Neural crest cell (in vitro differentiated cells): ENCODE data around the gene BAG3. TPM values are rescaled to one million over a fixed set of nuclear protein-coding genes. Genes with fewer than 3 reads are reported as not detected.
"Not testable (repeated sequence)": the region's sequence is repeated elsewhere in the genome, so short reads cannot be mapped to it uniquely, and the experiment has no call there.

Experiments
- DNase-seq: peaks from one replicate; pipeline ENCODE4 v3.0.0; 2021; ENCODE audit warnings: low read depth, mixed read lengths, low spot score
- H3K27ac Mint-ChIP-seq: one replicate; pipeline ENCODE4 v1.8.0; 2021; ENCODE audit warnings: mild to moderate bottlenecking, mixed read lengths; ENCODE audit not compliant: unreplicated experiment
- H3K27me3 Mint-ChIP-seq: 2 replicates; pipeline ENCODE4 v1.8.0; 2021; ENCODE audit warnings: low read depth, mild to moderate bottlenecking, mixed read lengths
- H3K36me3 Mint-ChIP-seq: 2 replicates; pipeline ENCODE4 v1.8.0; 2021; ENCODE audit warnings: low read depth, mild to moderate bottlenecking, mixed read lengths
- H3K4me1 Mint-ChIP-seq: 2 replicates; pipeline ENCODE4 v1.8.0; 2021; ENCODE audit warnings: mixed read lengths
- H3K4me3 Mint-ChIP-seq: one replicate; pipeline ENCODE4 v1.8.0; 2021; ENCODE audit warnings: mild to moderate bottlenecking, mixed read lengths
- H3K9me3 Mint-ChIP-seq: 2 replicates; pipeline ENCODE4 v1.8.0; 2021; ENCODE audit warnings: mixed read lengths
- CTCF ChIP-seq: fragments of 200-600 bp; sonication (generic); conservative IDR thresholded peaks from 2 replicates; pipeline ENCODE4 v1.5.0; 2021; ENCODE audit warnings: antibody characterized with exemption, mild to moderate bottlenecking
- total RNA-seq: library from RNA; stranded (reverse); gene quantifications from 2 replicates; pipeline ENCODE4 v1.2.1, GENCODE V29; 2021

Gene BAG3
- total RNA-seq, 1 donor from 2014 or later, result 22.3 TPM

DNA sequence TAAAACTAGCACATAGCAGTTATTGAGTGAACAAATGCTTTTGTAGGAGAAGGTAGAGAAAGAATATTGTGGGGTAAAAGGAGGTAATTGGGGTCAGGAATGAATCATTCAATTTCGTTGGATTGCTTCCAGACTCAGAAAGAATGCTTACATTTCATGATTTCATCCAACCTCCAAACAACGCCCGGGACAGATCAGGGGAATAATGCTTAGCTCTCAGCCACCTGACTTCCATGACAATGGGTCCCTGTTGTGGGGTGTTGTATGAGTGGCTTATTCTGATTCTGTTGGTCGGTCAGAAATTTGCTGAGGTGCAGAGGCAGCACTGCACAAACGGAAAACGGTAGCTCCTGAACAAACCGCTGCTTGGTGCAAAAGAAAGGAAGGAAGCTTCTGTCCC, 50.7 kb downstream of the BAG3 start:
- peaks cover 34% of the 10 kb centered on the region for H3K4me1 Mint-ChIP-seq
- H3K4me3 Mint-ChIP-seq, result no peak overlapping the region
- TF ChIP-seq CTCF, result no peak
- peaks cover 6% of the 10 kb centered on the region for H3K9me3 Mint-ChIP-seq
- no peak for DNase-seq
- peaks cover 2% of the 10 kb centered on the region for H3K36me3 Mint-ChIP-seq
- H3K27ac Mint-ChIP-seq, result no peak overlapping the region
- H3K27me3 Mint-ChIP-seq, result no peaks in the 10 kb centered on the region

GRCh38 chr10:119702583-119702982, 51.4 kb downstream of the BAG3 start:
- H3K4me3 Mint-ChIP-seq, result no peak overlapping the region
- no peak overlapping the region for H3K27ac Mint-ChIP-seq
- no peak for TF ChIP-seq CTCF
- H3K9me3 Mint-ChIP-seq, result peaks cover 12% of the 10 kb centered on the region
- no peaks in the 10 kb centered on the region for H3K27me3 Mint-ChIP-seq
- H3K36me3 Mint-ChIP-seq, result peaks cover 6% of the 10 kb centered on the region
- H3K4me1 Mint-ChIP-seq, result peaks cover 40% of the 10 kb centered on the region
- no peak for DNase-seq

- Mint-ChIP-seq H3K4me1 (peaks cover 43% of the 10 kb centered on the region), H3K27me3 (no peaks in the 10 kb centered on the region), H3K27ac (no peak overlapping the region), H3K36me3 (peaks cover 4% of the 10 kb centered on the region), H3K9me3 (peaks cover 12% of the 10 kb centered on the region), H3K4me3 (no peak overlapping the region)
- no peak for DNase-seq
- TF ChIP-seq CTCF, result no peak
These were observed 52.8 kb downstream of the BAG3 start for GRCh38 chr10:119703903-119704508.

DNA sequence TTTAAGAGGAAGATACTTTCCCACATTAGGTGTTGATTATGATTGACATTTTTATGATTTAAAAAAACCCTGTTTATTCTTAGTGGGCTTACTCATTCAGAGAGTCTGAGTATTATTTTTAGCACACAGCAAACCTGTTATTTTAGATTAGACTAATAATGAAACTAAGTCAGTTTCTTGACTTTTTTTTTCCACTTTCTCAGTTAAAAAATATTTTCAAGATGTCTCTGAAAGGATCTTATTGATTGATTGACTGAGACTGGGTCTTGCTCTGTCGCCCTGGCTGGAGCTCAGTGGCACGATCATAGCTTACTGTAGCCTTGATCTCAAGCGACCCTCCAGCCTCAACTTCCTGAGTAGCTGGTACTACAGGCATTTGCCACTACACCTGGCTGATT, 54.3 kb downstream of the BAG3 start:
- DNase-seq, result no peak
- H3K4me3 Mint-ChIP-seq, result no peak overlapping the region
- H3K27me3 Mint-ChIP-seq, result no peaks in the 10 kb centered on the region
- no peak overlapping the region for H3K27ac Mint-ChIP-seq
- peaks cover 8% of the 10 kb centered on the region for H3K36me3 Mint-ChIP-seq
- peaks cover 40% of the 10 kb centered on the region for H3K4me1 Mint-ChIP-seq
- peaks cover 12% of the 10 kb centered on the region for H3K9me3 Mint-ChIP-seq
- no peak for TF ChIP-seq CTCF

DNA sequence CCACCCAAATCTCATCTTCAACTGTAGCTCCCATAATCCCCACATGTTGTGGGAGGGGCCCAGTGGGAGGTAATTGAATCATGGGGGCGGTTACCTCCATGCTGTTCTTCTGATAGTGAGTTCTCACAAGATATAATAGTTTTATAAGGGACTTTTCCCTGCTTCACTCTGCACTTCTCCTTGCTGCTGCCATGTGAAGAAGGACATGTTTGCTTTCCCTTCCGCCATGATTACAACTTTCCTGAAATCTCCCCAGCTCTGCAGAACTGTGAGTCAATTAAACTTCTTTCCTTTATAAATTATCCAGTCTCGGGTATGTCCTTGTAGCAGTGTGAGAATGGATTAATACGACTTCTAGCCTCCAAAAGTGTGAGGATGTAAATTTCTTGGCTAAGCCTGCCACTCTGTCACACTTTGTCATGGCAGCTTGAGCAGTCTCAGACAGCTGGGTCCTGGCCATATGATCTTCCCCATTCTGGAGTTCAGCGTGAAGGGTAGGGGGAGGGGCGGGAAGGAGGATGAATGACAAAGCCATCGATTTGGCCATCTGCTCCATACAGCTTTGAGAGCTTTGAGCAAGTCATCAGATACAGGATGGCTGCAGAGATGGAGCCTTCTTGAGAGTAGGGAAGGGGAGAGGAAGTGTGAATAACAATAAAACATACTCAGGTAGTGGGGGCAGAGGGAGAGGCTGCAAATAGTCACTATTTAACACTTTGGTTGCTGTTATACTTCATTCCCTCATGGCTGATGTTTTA, 55.5 kb downstream of the BAG3 start:
- TF ChIP-seq CTCF, result no peak
- H3K4me3 Mint-ChIP-seq, result no peak overlapping the region
- H3K9me3 Mint-ChIP-seq, result peaks cover 15% of the 10 kb centered on the region
- peaks cover 31% of the 10 kb centered on the region for H3K4me1 Mint-ChIP-seq
- peaks cover 12% of the 10 kb centered on the region for H3K36me3 Mint-ChIP-seq
- H3K27me3 Mint-ChIP-seq, result no peaks in the 10 kb centered on the region
- H3K27ac Mint-ChIP-seq, result no peak overlapping the region
- DNase-seq, result no peak

DNA sequence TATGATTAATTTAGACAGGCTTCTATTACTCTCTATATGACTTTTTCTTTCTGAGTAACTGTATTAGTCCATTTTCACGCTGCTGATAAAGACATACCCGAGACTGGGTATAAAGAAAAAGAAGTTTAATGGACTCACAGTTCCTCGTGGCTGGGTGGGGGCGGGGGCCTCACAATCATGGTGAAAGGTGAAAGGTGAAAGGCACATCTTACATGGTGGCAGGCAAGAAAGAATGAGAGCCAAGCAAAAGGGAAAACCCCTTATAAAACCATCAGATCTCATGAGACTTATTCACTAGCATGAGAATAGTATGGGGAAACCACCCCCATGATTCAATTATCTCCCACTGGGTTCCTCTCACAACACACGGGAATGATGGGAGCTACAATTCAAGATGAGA, 56.2 kb downstream of the BAG3 start:
- H3K4me3 Mint-ChIP-seq, H3K27ac Mint-ChIP-seq, H3K27me3 Mint-ChIP-seq, DNase-seq: not testable (repeated sequence)
- Mint-ChIP-seq H3K4me1 (peaks cover 25% of the 10 kb centered on the region), H3K36me3 (peaks cover 12% of the 10 kb centered on the region), H3K9me3 (peaks cover 15% of the 10 kb centered on the region)

DNA sequence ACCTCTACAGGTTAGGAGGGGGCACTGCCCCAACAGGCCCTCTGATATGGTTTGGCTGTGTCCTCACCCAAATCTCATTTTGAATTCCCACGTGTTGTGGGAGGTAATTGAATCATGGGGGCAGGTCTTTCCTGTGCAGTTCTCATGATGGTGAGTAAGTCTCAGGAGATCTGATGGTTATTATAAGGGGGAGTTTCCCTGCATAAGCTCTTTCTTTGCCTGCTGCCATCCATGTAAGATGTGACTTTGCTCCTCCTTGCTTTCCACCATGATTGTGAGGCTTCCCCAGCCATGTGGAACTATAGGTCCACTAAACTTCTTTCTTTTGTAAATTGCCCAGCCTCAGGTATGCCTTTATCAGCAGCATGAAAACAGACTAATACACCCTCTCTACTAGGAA, 59.8 kb downstream of the BAG3 start:
- not testable (repeated sequence) for DNase-seq, H3K4me3 Mint-ChIP-seq

More for the DNA sequence above, 59.8 kb downstream of the BAG3 start:
- Mint-ChIP-seq H3K36me3 (peaks cover 12% of the 10 kb centered on the region), H3K4me1 (peaks cover 32% of the 10 kb centered on the region), H3K9me3 (peaks cover 15% of the 10 kb centered on the region)
- H3K27me3 Mint-ChIP-seq, H3K27ac Mint-ChIP-seq: not testable (repeated sequence)
